HG03460 (cell line): ENCODE measurements around the gene EED.
"Not testable (repeated sequence)": the region's sequence is repeated elsewhere in the genome, so short reads cannot be mapped to it uniquely, and the experiment has no call there.

Experiments used
- ATAC-seq: cut with Tn5 transposase; IDR thresholded peaks from one replicate; pipeline ENCODE4 v1.9.1; 2021; ENCODE audit not compliant: unreplicated experiment

The EED gene

DNA sequence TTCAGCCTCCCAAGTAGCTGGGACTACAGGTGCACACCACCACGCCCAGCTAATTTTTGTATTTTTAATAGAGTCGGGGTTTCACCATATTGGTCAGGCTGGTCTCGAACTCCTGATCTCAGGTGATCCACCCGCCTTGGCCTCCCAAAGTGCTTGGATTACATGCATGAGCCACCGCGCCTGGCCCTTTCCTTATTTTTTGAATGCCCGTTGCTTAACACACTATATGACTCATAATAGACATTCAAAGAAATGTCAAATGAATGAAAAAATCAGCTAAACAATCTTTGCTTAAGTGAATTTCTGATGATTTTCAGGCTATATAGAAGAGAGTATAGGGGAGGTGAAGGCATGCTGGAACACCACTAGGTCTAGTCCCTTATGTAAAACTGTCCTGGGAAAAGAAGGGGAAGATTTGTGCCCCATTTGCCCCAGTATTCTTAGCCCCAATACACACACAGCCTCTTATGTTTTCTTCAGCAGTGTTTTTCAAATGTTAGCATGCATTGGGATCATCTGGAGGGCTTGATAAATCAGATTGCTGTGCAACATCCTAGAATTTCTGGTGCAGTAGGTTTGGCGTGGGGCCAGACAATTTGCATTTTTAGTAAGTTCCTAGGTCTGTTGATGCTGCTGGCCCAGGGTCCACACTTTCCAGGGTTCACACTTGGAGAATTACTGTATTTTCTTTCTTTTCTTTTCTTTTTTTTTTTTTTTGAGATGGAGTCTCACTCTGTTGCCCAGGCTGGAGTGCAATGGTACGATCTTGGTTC, 45.1 kb downstream of the EED start:
- not testable (repeated sequence) for ATAC-seq

DNA sequence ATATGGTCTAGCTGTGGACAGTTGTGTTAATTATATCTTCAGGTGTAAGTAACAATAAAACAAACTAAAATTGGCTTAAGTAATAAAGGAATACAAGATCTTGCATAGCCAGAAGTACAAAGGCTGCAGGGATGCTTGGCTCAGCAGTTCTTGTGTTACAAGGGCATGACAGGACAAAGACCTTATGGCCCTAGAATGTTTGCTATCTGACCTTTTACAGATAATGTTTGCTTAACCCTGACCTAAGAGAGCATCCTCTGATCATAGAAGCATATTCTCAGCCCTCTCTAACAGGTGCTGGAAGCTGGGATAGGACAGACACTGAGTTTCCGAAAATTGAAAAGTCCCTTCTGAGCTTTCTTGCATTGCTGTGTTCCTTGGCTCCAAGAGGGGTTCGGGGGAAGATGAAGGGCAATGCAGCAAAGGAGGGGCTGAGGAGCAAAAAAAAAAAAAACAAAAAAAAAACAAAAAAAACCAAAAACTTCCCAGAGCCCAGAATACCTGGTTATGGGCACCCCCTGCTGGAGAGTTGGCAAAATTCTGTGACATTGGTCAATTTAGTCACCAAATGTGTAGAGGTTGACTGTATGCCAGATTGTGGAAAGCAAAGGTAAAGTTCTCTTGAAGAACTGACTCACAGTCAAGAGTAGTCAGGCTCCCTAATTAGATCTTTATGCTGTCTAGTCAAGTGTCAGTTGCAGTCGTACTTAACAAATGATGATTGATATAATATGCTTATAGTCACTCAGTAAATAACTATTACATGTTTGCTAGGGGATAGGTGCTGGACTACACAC, 47.1 kb downstream of the EED start:
- ATAC-seq, result no peak

DNA sequence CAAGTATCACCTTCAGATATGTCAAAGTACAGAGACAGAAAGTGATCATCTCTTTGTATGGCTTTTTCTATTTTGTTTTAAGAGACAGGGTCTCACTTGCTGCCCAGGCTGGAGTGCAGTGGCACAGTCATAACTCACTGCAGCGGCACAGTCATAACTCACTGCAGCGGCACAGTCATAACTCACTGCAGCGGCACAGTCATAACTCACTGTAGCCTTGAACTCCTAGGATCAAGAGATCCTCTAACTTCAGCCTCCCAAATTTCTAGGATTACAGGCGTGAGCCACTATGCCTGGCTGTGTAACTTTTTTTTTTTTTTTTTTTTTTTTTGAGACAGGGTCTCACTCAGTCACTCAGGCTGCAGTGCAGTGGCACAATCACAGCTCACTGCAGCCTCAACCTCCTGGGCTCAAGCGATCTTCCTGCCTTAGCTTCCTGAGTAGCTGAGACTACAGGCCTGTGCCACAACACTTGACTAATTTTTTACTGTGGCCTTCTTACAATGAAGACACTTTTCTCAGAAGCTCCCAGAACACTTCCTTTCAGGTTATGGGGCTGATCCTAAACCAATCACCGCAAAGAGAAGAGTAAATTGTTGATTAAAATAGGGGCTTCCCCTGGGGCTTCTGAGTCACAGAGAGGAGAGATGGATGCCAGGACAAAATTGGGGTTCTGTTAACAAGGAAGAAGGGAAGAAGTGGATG, 48.5 kb downstream of the EED start:
- peak; percentile 52 for ATAC-seq

DNA sequence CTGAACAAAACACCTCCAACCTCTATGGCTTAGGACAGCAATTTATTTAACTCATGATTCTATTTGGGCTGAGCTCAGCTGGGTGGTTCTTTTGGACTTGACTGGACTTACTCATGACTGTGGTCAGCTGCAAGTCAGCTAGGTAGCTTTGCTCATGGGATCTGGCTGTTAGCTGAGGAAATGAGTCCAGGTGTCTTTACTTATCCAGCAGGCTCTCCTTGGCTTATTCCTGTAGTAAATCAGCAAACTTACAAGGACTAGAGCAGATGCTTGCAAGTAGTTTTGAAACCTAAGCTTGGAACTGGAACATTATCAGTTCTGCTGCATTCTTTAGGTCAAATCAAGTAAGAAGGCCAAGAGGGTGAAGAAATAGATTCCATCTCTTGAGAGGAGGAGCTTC, 49.5 kb downstream of the EED start:
- no peak for ATAC-seq

DNA sequence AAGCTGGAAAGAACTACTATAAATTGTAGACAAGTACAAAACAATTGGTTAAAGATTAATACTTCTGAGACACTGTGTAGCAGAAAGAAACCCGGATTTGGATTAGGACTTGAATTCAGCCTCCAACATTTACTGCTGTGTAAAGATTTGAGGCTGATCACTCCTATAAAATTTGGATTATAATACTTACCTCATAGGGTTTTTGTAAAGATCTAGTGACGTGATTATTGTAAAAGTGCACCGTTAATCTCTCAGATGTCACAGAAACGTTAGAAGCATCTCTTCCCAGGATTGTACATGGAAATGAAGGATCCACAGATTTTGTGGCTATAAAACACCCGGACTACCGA, 57.2 kb downstream of the EED start:
- ATAC-seq, result peak; percentile 16

DNA sequence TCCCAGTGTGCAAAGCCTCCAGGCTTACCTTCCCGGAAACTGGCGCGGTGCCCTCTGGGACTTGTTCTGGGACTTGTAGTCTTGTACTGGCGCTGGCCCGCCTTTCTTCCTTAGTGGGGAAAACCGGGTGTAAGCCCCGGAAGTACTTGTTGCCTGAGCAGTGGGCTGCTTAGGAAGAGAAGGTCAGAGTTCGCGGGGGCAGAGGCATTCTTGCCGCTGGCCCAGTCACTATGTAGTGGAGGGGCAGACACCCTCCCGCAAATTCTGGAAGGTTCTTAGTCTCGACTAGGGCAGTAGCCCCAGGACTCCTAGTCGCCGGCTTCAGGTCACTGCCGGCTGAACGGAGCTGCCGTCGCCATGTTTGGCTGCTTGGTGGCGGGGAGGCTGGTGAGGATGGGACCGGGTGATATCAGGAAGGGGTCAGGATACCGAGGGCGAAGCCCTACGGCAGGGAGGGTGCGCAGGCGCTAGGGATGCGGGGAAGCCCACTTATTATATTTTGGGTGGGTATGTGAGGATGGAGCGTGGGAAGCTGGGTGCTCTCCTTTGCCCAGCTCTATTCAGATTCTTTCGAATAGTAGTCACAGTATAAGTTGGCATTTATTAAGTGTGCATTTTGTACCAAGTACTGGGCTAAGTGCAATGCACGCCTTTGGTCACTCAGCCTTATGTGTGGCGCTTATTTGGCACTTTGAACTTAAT, 57.7 kb downstream of the EED start, which contains the start of gene HIKESHI:
HIKESHI (plus strand) TSS at position 149 of the 702 bp plus-strand sequence; CDS start at position 358, 209 bp downstream.
- ATAC-seq, result peak; percentile 98

DNA sequence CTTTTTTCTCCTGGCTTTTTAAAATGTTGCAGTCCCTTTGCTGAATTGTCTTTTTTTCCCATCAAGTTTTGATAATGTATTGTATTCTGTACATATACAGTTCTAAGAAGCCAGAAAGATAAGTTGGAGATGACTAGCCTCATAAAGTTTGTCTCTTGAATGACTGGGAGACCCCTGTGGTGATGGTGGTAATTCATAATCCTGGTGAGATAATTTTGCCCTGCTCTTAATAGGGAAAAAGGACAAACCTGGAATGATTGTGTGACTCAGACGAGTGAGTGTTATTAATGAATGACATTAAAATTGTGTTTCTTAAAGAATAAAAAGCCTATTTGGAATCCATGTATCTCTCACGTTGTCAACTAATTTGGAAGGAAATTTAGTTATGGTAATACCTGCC, 58.7 kb downstream of the EED start:
- no peak for ATAC-seq

DNA sequence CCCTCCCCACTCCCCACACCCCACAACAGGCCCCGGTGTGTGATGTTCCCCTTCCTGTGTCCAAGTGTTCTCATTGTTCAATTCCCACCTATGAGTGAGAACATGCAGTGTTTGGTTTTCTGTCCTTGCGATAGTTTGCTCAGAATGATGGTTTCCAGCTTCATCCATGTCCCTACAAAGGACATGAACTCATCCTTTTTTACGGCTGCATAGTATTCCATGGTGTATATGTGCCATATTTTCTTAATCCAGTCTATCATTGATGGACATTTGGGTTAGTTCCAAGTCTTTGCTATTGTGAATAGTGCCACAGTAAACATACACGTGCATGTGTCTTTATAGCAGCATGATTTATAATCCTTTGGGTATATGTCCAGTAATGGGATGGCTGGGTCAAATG, 64.2 kb downstream of the EED start:
- not testable (repeated sequence) for ATAC-seq

DNA sequence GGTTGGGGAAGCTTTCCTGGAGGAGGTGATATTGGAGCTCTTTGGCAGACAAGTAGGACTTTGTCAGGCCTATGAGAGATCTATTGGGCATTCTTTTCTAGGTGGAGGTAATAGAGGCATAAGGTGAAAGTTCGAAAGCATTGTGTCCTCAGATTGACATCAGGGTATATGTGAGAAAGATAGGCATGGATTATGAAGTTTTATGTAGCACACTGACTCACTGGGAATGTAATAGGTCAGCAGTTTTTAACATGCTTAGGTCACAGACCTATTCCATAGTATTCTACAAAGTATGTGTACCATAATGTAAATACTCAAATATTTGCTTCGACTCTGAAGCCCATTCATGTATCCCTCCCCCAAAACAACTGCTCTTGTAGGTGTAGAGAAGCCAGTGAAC, 69.2 kb downstream of the EED start:
- ATAC-seq, result no peak

DNA sequence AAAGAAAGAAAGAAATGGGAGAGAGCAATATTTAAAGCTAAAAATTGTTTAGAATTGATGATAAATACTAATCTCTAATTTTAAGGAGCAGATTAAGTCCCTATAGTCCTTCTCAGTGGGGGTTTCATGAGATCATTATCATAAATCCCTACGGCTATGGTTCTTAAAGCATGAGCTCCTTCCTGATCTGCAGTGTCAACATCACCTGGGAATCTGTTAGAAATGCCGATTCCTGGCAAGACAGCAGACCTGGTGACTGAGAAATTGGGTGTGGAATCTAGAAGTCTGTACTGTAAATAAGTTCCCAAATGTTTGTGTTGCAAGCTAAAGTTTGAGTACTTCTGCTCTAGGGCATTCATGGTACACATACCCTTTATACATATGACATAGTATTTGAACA, 70.1 kb downstream of the EED start:
- no peak for ATAC-seq
